ENCODE results near the gene C14orf119. TPM values are rescaled to one million over a fixed set of nuclear protein-coding genes. Genes with fewer than 3 reads are reported as not detected.

The C14orf119 gene
- total and polyA plus RNA-seq, 12 donors = 23.9 to 206 (median 51.8) TPM

DNA sequence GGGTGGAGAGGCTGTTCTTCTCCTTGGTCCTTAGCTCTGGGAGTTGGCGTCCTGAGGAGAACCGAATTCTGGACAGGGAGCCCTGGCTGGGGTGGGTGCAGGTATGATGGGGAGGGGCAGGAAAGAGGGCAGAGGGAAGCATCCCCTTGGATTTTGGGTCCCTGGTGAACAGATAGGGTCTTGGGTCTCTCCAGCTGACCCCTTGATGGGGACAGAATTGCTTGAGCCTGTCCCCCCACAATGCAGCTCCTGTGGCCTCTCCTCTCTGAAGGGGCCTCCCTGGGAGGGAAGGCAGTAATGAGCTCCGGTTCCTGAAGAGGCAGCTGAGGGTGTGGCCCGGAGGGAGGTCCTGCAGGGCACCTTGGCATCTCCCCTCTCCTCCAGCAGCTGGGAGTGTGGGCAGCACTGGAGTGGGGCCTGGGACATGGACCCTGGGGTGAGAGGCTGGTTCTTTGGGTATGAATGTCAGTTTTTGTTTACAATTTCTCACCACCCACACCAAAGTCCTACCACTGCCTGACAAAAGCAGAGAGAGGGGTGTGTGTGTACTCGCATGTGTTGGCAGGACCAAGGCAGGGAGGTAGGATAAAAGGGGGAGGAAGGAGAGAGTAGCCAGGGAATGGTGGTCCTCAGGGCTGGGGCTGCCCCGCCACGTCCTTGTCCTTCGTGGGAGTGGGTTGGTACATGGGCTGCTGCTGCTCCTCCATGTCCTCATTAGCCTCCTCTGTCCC, 31.4 kb downstream of the C14orf119 start:
- no peak for DNase-seq
- no peak overlapping the region for H3K4me3 ChIP-seq
- H3K4me1 ChIP-seq (replicated peaks in 1 of 2) = peaks cover 0 to 13% of the 10 kb centered on the region in 2 donors
- no peaks in the 10 kb centered on the region for H3K27me3 ChIP-seq
- WGBS, 4 donors = 84 to 97% (median 88%) methylated on average over 6 to 8 of the region's 8 CpGs
- H3K27ac ChIP-seq = no peak overlapping the region
- H3K9me3 ChIP-seq (replicated peaks in 1 of 3) = no peaks in the 10 kb centered on the region
- intact Hi-C loops (cut with DNase I) = loop anchor here in 1 of 2 donors (10.0 kb wide), 1 partner anchor 168 kb away; no protein-coding TSS in a partner anchor
- TF ChIP-seq POLR2A (IDR thresholded peaks at IDR 0.05) = no peak
- TF ChIP-seq, protein P1, sequence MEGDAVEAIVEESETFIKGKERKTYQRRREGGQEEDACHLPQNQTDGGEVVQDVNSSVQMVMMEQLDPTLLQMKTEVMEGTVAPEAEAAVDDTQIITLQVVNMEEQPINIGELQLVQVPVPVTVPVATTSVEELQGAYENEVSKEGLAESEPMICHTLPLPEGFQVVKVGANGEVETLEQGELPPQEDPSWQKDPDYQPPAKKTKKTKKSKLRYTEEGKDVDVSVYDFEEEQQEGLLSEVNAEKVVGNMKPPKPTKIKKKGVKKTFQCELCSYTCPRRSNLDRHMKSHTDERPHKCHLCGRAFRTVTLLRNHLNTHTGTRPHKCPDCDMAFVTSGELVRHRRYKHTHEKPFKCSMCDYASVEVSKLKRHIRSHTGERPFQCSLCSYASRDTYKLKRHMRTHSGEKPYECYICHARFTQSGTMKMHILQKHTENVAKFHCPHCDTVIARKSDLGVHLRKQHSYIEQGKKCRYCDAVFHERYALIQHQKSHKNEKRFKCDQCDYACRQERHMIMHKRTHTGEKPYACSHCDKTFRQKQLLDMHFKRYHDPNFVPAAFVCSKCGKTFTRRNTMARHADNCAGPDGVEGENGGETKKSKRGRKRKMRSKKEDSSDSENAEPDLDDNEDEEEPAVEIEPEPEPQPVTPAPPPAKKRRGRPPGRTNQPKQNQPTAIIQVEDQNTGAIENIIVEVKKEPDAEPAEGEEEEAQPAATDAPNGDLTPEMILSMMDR (IDR thresholded peaks at IDR 0.05) = no peak
- H3K36me3 ChIP-seq (replicated peaks in 1 of 2) = peaks cover 0 to 11% of the 10 kb centered on the region in 2 donors

DNA sequence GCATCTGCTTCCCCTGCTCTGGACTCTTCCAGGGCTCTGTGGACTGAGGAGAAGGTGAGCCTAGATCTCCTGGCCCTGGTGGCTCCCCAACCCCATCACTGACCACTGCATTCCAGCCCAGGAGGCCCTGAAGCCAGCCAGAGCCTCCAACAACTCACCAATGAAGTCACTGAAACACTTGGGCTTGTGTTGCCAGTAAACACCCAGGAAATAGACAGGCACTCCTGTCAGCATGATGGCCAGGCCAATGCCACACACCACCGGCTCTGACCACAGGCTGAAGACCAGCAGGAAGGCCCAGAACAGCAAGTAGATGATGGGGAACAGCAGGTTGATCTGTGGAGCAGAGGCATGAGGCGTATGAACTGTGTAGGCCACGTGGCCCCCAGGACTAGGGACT, 32.6 kb downstream of the C14orf119 start:
- 85 to 95% (median 90%) methylated on average over 3 of the region's 3 CpGs for WGBS, 4 donors
- no peak overlapping the region for H3K27ac ChIP-seq
- TF ChIP-seq POLR2A (IDR thresholded peaks at IDR 0.05) = no peak
- TF ChIP-seq, protein P1 (IDR thresholded peaks at IDR 0.05) = no peak
- DNase-seq = no peak
- peaks cover 0 to 9% of the 10 kb centered on the region in 2 donors for H3K4me1 ChIP-seq (replicated peaks in 1 of 2)
- H3K27me3 ChIP-seq = no peaks in the 10 kb centered on the region
- peaks cover 0 to 11% of the 10 kb centered on the region in 2 donors for H3K36me3 ChIP-seq (replicated peaks in 1 of 2)
- no peak overlapping the region for H3K4me3 ChIP-seq
- intact Hi-C loops (cut with DNase I) = loop anchor here in 1 of 2 donors (10.0 kb wide), 1 partner anchor 167 kb away; no protein-coding TSS in a partner anchor
- no peaks in the 10 kb centered on the region for H3K9me3 ChIP-seq (replicated peaks in 1 of 3)

DNA sequence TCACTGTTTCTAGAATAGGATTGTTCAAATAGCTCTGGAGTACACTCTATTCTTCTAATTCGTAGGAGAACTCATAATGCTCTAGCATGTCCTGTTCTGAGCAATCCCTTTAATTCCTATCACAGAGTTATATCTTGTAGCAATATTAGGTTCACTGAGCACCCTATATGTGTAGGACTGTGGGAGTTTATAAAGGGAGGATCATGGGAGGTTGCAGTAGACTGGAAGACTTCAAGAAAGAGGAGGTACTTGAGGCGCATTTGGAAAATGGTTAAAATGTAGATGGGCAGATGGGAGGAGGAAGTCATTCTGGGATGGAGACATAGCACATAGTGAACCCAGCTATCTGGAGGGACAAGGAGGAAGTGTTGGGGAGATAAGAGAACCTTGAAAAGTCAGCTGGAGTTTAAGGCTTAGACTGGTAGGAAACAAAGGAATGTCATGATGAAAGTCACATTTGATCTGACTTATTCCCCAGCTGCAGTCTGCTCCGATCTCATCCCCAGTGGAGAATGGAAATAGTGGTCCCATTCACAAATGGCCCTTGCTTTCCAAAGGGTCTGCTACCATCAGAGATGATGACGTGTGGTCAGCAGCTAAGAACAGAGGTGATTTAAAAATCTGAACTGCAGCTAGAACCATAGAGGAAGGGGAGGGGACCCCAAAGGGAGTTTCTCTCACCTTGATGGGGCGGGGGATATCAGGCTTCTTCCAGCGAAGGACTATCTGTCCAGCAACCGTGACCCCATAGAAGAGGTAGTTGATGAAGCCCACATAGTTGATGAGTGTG, 33.9 kb downstream of the C14orf119 start:
- 91 to 94% (median 93%) methylated on average over 7 of the region's 7 CpGs for WGBS, 4 donors
- TF ChIP-seq, protein P1 (IDR thresholded peaks at IDR 0.05) = no peak
- TF ChIP-seq POLR2A (IDR thresholded peaks at IDR 0.05) = no peak
- Histone ChIP-seq H3K36me3 (replicated peaks in 1 of 2) (peaks cover 0 to 11% of the 10 kb centered on the region in 2 donors), H3K4me1 (replicated peaks in 1 of 2) (peaks cover 0 to 6% of the 10 kb centered on the region in 2 donors), H3K27me3 (no peaks in the 10 kb centered on the region), H3K27ac (no peak overlapping the region), H3K9me3 (replicated peaks in 1 of 3) (no peaks in the 10 kb centered on the region), H3K4me3 (no peak overlapping the region)
- no peak for DNase-seq
- intact Hi-C loops (cut with DNase I) = loop anchor here in 1 of 2 donors (10.0 kb wide), 1 partner anchor 166 kb away; no protein-coding TSS in a partner anchor

DNA sequence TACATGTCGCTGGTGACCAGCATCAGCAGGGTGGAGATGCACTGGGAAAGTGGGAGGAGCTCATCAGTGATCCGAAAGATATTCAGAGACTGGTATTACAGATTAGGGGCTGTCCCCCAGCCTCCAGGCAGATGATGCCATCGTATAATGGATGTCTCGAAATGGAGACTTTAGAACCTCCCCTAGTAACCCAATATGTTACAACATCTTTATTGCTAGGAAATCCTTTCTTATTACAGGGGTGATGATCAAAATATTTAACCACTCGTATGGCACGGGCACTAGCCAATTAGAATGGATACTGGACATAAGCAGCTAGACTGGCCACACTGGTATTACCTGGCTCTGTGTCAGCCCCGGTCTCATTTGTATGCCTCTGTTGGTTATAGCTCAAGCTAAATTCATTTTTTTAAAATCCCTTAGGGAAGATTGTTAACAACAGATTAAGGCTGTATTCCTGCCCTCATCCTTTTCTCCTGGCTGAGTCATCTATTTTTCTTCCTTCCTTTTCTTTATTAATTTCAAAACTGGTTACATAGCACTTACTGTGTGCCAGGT, 34.5 kb downstream of the C14orf119 start:
- no peak for DNase-seq
- peaks cover 0 to 6% of the 10 kb centered on the region in 2 donors for H3K4me1 ChIP-seq (replicated peaks in 1 of 2)
- TF ChIP-seq POLR2A (IDR thresholded peaks at IDR 0.05) = no peak
- TF ChIP-seq, protein P1 (IDR thresholded peaks at IDR 0.05) = no peak
- intact Hi-C loops (cut with DNase I) = loop anchor here in 1 of 2 donors (10.0 kb wide), 1 partner anchor 165 kb away; no protein-coding TSS in a partner anchor
- peaks cover 0 to 11% of the 10 kb centered on the region in 2 donors for H3K36me3 ChIP-seq (replicated peaks in 1 of 2)
- no peaks in the 10 kb centered on the region for H3K9me3 ChIP-seq (replicated peaks in 1 of 3)
- no peak overlapping the region for H3K27ac ChIP-seq
- no peaks in the 10 kb centered on the region for H3K27me3 ChIP-seq
- WGBS, 4 donors = 88 to 97% (median 94%) methylated on average over 7 of the region's 7 CpGs
- no peak overlapping the region for H3K4me3 ChIP-seq

All from adrenal gland (tissue), 12 donors.